ENCODE measurements around the gene SCYL1.

The SCYL1 gene

DNA sequence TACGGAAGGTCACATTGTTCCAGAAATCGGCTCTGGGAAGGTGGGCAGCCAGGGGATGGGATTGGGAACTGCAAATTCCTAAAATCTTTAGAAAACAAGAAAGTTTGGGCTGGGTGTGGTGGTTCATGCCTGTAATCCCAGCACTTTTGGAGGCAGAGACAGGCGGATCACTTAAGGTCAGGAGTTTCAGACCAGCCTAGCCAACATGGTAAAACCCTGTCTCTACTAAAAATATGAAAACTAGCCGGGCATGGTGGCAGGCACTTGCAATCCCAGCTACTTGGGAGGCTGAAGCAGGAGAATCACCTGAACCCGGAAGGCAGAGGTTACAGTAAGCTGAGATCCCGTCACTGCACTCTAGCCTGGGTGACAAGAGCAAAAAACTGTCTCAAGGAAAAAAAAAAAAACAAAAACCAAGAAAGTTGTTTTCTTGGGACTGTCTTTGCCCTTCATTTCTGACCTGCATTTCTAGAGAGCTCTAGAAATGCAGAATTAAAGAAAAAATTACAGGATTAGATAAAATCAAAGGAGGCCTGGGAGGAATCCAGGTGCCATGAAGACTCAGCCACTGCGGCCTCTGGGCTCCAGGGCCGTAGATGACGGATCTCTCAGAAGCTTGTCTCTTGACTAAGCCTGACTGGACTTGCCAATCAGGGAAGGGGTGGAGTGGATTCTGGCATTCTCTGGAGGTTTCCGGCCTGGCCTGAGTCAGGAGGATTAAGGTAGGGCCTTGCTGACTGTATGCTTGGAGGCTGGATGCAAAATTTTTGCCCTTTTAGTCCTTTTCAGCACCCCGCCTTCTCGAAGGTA lies 31.3 kb upstream of the SCYL1 start:
- no peak for DNase-seq (ENCODE audit: low read depth in 2 of 2)

DNA sequence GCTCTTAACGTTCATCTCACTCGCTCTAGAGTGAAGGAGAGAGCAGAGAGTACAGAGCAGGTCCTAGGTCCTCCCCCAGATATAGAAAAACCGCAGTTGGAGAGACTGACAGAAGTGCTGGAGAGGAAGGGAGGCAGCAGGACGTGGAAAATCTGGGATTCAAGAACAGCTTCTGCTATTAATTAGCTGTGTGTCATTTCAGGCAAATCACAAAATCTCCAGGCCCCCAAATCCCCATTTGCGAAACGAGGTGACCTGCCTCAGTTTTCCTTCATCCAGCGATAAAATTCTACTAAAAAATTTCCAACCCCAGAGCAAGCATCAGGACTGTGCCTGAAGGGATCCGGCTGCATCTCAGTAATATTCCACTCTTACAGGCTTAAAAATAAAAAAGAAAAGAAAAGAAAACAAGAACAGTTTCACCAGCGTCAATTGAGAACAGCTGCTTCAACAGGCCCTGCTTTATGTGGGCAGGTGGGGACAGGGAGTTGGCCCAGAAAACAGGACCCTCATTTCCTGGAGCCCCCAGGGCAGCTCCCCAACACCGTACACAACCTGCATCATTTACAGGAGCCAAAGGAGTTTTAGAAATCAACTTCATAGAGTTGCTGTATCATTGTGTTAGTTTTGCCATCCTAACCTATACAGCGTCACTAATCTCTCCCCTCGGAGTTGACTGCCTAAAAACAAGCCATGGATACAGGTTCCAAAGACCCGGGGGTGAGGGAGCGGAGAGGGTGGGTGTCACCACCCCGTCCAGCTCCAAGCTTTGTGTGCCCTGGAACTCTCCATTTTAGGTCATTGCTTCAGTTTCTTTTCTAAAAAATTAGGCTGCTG lies 28.4 kb upstream of the SCYL1 start:
- DNase-seq (ENCODE audit: low read depth in 2 of 2), result no peak

DNA sequence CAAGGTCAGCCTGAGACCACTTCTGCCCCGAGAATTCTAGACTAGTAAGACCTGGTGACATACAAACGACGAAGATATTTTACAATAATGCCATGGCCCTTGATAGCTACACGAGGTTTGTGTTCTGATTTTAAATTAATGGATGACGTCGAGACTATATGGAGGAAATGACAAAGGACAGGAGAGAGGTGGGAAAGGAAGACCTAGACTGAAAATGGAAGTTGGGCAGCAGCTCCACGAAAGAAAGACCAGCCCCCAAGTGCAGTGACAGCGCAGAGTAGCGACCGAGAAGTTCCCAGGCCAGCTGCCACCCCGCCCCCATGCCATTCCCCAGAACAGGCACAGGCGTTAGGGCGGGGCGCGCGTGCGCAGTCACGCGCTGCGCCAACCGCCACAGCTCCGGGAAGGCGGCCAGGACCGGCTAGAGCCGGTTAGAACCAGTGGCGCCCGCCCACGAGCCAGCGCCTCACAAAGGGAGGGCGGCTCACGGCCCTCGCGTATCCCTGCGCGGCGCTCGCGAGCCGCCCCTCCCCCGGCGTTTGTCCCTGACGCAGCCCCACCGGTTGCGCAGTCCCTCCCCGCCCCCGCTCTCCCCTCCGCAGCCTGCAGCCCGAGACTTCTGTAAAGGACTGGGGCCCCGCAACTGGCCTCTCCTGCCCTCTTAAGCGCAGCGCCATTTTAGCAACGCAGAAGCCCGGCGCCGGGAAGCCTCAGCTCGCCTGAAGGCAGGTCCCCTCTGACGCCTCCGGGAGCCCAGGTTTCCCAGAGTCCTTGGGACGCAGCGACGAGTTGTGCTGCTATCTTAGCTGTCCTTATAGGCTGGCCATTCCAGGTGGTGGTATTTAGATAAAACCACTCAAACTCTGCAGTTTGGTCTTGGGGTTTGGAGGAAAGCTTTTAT lies 27.5 kb upstream of the SCYL1 start:
- peak; percentile 99 for DNase-seq (ENCODE audit: low read depth in 2 of 2)

DNA sequence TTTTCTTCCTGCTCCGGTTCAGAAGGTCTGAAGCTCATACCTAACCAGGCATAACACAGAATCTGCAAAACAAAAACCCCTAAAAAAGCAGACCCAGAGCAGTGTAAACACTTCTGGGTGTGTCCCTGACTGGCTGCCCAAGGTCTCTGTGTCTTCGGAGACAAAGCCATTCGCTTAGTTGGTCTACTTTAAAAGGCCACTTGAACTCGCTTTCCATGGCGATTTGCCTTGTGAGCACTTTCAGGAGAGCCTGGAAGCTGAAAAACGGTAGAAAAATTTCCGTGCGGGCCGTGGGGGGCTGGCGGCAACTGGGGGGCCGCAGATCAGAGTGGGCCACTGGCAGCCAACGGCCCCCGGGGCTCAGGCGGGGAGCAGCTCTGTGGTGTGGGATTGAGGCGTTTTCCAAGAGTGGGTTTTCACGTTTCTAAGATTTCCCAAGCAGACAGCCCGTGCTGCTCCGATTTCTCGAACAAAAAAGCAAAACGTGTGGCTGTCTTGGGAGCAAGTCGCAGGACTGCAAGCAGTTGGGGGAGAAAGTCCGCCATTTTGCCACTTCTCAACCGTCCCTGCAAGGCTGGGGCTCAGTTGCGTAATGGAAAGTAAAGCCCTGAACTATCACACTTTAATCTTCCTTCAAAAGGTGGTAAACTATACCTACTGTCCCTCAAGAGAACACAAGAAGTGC lies 26.7 kb upstream of the SCYL1 start:
- DNase-seq (ENCODE audit: low read depth in 2 of 2), result peak in 1 of 2 donors; percentile 41

DNA sequence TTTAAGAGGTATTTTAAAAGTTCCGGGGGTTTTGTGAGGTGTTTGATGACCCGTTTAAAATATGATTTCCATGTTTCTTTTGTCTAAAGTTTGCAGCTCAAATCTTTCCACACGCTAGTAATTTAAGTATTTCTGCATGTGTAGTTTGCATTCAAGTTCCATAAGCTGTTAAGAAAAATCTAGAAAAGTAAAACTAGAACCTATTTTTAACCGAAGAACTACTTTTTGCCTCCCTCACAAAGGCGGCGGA lies 26.2 kb upstream of the SCYL1 start:
- no peak for DNase-seq (ENCODE audit: low read depth in 2 of 2)

DNA sequence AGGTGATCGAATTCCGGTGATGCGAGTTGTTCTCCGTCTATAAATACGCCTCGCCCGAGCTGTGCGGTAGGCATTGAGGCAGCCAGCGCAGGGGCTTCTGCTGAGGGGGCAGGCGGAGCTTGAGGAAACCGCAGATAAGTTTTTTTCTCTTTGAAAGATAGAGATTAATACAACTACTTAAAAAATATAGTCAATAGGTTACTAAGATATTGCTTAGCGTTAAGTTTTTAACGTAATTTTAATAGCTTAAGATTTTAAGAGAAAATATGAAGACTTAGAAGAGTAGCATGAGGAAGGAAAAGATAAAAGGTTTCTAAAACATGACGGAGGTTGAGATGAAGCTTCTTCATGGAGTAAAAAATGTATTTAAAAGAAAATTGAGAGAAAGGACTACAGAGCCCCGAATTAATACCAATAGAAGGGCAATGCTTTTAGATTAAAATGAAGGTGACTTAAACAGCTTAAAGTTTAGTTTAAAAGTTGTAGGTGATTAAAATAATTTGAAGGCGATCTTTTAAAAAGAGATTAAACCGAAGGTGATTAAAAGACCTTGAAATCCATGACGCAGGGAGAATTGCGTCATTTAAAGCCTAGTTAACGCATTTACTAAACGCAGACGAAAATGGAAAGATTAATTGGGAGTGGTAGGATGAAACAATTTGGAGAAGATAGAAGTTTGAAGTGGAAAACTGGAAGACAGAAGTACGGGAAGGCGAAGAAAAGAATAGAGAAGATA lies 25.7 kb upstream of the SCYL1 start, which contains the start of gene MALAT1:
Gene MALAT1 (plus strand): TSS at position 69 of the 736 bp plus-strand sequence.
- DNase-seq (ENCODE audit: low read depth in 2 of 2), result peak; percentile 82 to 85

DNA sequence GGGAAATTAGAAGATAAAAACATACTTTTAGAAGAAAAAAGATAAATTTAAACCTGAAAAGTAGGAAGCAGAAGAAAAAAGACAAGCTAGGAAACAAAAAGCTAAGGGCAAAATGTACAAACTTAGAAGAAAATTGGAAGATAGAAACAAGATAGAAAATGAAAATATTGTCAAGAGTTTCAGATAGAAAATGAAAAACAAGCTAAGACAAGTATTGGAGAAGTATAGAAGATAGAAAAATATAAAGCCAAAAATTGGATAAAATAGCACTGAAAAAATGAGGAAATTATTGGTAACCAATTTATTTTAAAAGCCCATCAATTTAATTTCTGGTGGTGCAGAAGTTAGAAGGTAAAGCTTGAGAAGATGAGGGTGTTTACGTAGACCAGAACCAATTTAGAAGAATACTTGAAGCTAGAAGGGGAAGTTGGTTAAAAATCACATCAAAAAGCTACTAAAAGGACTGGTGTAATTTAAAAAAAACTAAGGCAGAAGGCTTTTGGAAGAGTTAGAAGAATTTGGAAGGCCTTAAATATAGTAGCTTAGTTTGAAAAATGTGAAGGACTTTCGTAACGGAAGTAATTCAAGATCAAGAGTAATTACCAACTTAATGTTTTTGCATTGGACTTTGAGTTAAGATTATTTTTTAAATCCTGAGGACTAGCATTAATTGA lies 25.0 kb upstream of the SCYL1 start:
- DNase-seq (ENCODE audit: low read depth in 2 of 2), result no peak

DNA sequence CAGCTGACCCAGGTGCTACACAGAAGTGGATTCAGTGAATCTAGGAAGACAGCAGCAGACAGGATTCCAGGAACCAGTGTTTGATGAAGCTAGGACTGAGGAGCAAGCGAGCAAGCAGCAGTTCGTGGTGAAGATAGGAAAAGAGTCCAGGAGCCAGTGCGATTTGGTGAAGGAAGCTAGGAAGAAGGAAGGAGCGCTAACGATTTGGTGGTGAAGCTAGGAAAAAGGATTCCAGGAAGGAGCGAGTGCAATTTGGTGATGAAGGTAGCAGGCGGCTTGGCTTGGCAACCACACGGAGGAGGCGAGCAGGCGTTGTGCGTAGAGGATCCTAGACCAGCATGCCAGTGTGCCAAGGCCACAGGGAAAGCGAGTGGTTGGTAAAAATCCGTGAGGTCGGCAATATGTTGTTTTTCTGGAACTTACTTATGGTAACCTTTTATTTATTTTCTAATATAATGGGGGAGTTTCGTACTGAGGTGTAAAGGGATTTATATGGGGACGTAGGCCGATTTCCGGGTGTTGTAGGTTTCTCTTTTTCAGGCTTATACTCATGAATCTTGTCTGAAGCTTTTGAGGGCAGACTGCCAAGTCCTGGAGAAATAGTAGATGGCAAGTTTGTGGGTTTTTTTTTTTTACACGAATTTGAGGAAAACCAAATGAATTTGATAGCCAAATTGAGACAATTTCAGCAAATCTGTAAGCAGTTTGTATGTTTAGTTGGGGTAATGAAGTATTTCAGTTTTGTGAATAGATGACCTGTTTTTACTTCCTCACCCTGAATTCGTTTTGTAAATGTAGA lies 24.3 kb upstream of the SCYL1 start:
- no peak for DNase-seq (ENCODE audit: low read depth in 2 of 2)

DNA sequence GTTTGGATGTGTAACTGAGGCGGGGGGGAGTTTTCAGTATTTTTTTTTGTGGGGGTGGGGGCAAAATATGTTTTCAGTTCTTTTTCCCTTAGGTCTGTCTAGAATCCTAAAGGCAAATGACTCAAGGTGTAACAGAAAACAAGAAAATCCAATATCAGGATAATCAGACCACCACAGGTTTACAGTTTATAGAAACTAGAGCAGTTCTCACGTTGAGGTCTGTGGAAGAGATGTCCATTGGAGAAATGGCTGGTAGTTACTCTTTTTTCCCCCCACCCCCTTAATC lies 23.8 kb upstream of the SCYL1 start:
- DNase-seq (ENCODE audit: low read depth in 2 of 2), result no peak

DNA sequence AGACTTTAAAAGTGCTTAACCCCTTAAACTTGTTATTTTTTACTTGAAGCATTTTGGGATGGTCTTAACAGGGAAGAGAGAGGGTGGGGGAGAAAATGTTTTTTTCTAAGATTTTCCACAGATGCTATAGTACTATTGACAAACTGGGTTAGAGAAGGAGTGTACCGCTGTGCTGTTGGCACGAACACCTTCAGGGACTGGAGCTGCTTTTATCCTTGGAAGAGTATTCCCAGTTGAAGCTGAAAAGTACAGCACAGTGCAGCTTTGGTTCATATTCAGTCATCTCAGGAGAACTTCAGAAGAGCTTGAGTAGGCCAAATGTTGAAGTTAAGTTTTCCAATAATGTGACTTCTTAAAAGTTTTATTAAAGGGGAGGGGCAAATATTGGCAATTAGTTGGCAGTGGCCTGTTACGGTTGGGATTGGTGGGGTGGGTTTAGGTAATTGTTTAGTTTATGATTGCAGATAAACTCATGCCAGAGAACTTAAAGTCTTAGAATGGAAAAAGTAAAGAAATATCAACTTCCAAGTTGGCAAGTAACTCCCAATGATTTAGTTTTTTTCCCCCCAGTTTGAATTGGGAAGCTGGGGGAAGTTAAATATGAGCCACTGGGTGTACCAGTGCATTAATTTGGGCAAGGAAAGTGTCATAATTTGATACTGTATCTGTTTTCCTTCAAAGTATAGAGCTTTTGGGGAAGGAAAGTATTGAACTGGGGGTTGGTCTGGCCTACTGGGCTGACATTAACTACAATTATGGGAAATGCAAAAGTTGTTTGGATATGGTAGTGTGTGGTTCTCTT lies 23.2 kb upstream of the SCYL1 start:
- DNase-seq (ENCODE audit: low read depth in 2 of 2), result no peak

DNA sequence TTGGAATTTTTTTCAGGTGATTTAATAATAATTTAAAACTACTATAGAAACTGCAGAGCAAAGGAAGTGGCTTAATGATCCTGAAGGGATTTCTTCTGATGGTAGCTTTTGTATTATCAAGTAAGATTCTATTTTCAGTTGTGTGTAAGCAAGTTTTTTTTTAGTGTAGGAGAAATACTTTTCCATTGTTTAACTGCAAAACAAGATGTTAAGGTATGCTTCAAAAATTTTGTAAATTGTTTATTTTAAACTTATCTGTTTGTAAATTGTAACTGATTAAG lies 22.7 kb upstream of the SCYL1 start:
- no peak for DNase-seq (ENCODE audit: low read depth in 2 of 2)

DNA sequence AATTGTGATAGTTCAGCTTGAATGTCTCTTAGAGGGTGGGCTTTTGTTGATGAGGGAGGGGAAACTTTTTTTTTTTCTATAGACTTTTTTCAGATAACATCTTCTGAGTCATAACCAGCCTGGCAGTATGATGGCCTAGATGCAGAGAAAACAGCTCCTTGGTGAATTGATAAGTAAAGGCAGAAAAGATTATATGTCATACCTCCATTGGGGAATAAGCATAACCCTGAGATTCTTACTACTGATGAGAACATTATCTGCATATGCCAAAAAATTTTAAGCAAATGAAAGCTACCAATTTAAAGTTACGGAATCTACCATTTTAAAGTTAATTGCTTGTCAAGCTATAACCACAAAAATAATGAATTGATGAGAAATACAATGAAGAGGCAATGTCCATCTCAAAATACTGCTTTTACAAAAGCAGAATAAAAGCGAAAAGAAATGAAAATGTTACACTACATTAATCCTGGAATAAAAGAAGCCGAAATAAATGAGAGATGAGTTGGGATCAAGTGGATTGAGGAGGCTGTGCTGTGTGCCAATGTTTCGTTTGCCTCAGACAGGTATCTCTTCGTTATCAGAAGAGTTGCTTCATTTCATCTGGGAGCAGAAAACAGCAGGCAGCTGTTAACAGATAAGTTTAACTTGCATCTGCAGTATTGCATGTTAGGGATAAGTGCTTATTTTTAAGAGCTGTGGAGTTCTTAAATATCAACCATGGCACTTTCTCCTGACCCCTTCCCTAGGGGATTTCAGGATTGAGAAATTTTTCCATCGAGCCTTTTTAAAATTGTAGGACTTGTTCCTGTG lies 22.1 kb upstream of the SCYL1 start:
- no peak for DNase-seq (ENCODE audit: low read depth in 2 of 2)

DNA sequence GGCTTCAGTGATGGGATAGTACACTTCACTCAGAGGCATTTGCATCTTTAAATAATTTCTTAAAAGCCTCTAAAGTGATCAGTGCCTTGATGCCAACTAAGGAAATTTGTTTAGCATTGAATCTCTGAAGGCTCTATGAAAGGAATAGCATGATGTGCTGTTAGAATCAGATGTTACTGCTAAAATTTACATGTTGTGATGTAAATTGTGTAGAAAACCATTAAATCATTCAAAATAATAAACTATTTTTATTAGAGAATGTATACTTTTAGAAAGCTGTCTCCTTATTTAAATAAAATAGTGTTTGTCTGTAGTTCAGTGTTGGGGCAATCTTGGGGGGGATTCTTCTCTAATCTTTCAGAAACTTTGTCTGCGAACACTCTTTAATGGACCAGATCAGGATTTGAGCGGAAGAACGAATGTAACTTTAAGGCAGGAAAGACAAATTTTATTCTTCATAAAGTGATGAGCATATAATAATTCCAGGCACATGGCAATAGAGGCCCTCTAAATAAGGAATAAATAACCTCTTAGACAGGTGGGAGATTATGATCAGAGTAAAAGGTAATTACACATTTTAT lies 21.4 kb upstream of the SCYL1 start:
- no peak for DNase-seq (ENCODE audit: low read depth in 2 of 2)

DNA sequence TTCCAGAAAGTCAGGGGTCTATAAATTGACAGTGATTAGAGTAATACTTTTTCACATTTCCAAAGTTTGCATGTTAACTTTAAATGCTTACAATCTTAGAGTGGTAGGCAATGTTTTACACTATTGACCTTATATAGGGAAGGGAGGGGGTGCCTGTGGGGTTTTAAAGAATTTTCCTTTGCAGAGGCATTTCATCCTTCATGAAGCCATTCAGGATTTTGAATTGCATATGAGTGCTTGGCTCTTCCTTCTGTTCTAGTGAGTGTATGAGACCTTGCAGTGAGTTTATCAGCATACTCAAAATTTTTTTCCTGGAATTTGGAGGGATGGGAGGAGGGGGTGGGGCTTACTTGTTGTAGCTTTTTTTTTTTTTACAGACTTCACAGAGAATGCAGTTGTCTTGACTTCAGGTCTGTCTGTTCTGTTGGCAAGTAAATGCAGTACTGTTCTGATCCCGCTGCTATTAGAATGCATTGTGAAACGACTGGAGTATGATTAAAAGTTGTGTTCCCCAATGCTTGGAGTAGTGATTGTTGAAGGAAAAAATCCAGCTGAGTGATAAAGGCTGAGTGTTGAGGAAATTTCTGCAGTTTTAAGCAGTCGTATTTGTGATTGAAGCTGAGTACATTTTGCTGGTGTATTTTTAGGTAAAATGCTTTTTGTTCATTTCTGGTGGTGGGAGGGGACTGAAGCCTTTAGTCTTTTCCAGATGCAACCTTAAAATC lies 20.8 kb upstream of the SCYL1 start:
- no peak for DNase-seq (ENCODE audit: low read depth in 2 of 2)

DNA sequence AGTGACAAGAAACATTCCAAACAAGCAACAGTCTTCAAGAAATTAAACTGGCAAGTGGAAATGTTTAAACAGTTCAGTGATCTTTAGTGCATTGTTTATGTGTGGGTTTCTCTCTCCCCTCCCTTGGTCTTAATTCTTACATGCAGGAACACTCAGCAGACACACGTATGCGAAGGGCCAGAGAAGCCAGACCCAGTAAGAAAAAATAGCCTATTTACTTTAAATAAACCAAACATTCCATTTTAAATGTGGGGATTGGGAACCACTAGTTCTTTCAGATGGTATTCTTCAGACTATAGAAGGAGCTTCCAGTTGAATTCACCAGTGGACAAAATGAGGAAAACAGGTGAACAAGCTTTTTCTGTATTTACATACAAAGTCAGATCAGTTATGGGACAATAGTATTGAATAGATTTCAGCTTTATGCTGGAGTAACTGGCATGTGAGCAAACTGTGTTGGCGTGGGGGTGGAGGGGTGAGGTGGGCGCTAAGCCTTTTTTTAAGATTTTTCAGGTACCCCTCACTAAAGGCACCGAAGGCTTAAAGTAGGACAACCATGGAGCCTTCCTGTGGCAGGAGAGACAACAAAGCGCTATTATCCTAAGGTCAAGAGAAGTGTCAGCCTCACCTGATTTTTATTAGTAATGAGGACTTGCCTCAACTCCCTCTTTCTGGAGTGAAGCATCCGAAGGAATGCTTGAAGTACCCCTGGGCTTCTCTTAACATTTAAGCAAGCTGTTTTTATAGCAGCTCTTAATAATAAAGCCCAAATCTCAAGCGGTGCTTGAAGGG lies 20.0 kb upstream of the SCYL1 start:
- DNase-seq (ENCODE audit: low read depth in 2 of 2), result no peak

DNA sequence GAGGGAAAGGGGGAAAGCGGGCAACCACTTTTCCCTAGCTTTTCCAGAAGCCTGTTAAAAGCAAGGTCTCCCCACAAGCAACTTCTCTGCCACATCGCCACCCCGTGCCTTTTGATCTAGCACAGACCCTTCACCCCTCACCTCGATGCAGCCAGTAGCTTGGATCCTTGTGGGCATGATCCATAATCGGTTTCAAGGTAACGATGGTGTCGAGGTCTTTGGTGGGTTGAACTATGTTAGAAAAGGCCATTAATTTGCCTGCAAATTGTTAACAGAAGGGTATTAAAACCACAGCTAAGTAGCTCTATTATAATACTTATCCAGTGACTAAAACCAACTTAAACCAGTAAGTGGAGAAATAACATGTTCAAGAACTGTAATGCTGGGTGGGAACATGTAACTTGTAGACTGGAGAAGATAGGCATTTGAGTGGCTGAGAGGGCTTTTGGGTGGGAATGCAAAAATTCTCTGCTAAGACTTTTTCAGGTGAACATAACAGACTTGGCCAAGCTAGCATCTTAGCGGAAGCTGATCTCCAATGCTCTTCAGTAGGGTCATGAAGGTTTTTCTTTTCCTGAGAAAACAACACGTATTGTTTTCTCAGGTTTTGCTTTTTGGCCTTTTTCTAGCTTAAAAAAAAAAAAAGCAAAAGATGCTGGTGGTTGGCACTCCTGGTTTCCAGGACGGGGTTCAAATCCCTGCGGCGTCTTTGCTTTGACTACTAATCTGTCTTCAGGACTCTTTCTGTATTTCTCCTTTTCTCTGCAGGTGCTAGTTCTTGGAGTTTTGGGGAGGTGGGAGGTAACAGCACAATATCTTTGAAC lies 19.2 kb upstream of the SCYL1 start:
- DNase-seq (ENCODE audit: low read depth in 2 of 2), result no peak

All from stimulated activated CD8-positive, alpha-beta memory T cell treated with anti-CD3 and anti-CD28 coated beads, Interleukin-2, amount 100 ng/mL, for 48 hours (primary cell).